BJ (cell line): Measurements from ENCODE around the gene KLHL1. TPM values are rescaled to one million over a fixed set of nuclear protein-coding genes. Genes with fewer than 3 reads are reported as not detected.
A peak's percentile ranks its signal among the peaks of the same experiment; 100 is the strongest.

Experiments used
- CTCF ChIA-PET: fragments of 350-600 bp; formaldehyde crosslinking; extraction: SDS; loops from one replicate; lab custom pipeline; 2021; ENCODE audit warnings: antibody characterized with exemption, inconsistent platforms; lab: Yijun Ruan, JAX
- POLR2A ChIA-PET: fragments of 300-600 bp; sonication (Branson Sonifier 250); formaldehyde crosslinking; extraction: SDS; loops from one replicate; lab custom pipeline; 2021; ENCODE audit warnings: antibody characterized with exemption; lab: Charles Lee
- DNase-seq: peaks from one replicate; pipeline ENCODE4 v3.0.0-alpha.2; 2011; ENCODE audit warnings: low read depth
- H3K27me3 ChIP-seq: 2 replicates; pipeline ENCODE4 v1.6.0; 2011; ENCODE audit warnings: low read length; ENCODE audit not compliant: control insufficient read depth, insufficient read depth
- H3K36me3 ChIP-seq: 2 replicates; pipeline ENCODE4 v1.5.1; 2011; ENCODE audit warnings: low read length; ENCODE audit not compliant: control insufficient read depth, insufficient read depth
- H3K4me3 ChIP-seq: 2 replicates; pipeline ENCODE4 v1.5.1; 2011; ENCODE audit warnings: low read depth, mild to moderate bottlenecking, control low read depth, low read length
- CTCF ChIP-seq: IDR thresholded peaks from 2 replicates; pipeline ENCODE4 v1.5.1; 2011; ENCODE audit warnings: low read depth, mild to moderate bottlenecking, control low read depth, inconsistent platforms, low read length, moderate library complexity; ENCODE audit not compliant: insufficient read depth
- polyA plus RNA-seq: library from polyadenylated mRNA; depleted of rRNA; stranded (reverse); fragments of >200 nt; gene quantifications from 2 replicates; pipeline ENCODE4 v1.2.3, GENCODE V29; 2011

The KLHL1 gene
- polyA plus RNA-seq, 1 experiment = not detected

GRCh38 chr13:69879936-69880335 is 228.3 kb downstream of the KLHL1 start:
- CTCF ChIA-PET = no interaction called here
- POLR2A ChIA-PET = no interaction called here
- H3K27me3 ChIP-seq = no peaks in the 10 kb centered on the region
- H3K36me3 ChIP-seq = no peaks in the 10 kb centered on the region
- TF ChIP-seq CTCF = no peak
- no peak overlapping the region for H3K4me3 ChIP-seq
- no peak for DNase-seq

DNA sequence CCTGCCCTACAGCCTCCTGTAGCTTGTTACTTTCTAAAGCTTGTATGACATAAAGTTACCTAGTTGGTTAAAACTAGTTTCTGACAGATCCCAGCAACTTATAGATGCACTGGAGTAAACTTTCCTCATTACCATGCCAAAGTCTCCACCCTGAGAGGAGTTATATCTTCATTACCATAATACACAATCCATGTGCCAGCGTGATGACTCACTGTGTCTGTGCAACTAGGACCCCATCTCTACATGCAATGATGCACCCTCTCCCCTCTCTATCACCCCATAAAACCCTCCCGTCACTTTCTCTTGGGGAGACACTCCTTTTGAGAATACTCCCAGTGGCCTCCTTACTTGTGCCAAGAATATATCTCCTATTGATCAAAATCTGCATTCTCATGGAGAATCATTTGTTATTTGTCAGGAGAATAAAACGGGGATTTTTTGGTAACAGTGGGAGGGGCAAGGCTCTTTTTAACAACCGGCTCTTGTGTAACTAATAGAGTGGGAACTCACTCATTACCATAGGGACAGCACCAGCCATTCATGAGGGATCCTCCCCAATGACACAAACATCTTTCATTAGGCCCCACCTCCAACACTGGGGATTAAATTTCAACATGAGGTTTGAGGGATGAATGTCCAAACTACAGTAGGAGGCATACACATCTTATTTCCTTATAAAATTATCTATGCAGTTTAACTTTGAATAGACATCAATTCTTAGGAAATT is 235.8 kb downstream of the KLHL1 start:
- DNase-seq = no peak
- POLR2A ChIA-PET = no interaction called here
- H3K27me3 ChIP-seq = no peaks in the 10 kb centered on the region
- H3K36me3 ChIP-seq = no peaks in the 10 kb centered on the region
- no peak overlapping the region for H3K4me3 ChIP-seq
- CTCF ChIA-PET = no interaction called here
- no peak for TF ChIP-seq CTCF

DNA sequence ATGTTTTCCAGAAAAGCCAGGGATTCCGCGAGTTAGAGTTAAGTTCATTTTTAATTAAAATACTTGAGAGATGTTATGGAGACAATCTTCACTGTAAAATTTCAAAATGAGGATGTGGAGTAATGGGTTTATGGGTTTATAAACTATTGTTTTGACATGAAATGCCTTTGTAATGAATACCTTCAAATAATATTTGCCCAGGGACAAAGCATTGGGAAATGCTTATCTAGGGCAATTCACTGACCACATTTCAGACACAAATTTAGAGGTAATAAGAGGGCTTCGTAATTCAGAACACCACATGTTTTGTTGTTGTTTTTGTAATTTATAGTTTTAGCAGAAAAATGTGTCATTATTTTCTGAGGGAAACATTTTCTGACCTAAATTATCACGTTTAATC is 241.7 kb downstream of the KLHL1 start:
- DNase-seq = no peak
- H3K27me3 ChIP-seq = no peaks in the 10 kb centered on the region
- POLR2A ChIA-PET = no interaction called here
- CTCF ChIA-PET = interaction anchor here (1.2 kb wide), 1 partner anchor 11 kb away, joined by 3 read pairs; no protein-coding TSS in a partner anchor
- no peaks in the 10 kb centered on the region for H3K36me3 ChIP-seq
- H3K4me3 ChIP-seq = no peak overlapping the region
- TF ChIP-seq CTCF = no peak

GRCh38 chr13:69857183-69857821 is 250.9 kb downstream of the KLHL1 start:
- ChIA-PET CTCF (no interaction called here), POLR2A (no interaction called here)
- no peak for DNase-seq
- H3K36me3 ChIP-seq = no peaks in the 10 kb centered on the region
- H3K27me3 ChIP-seq = no peaks in the 10 kb centered on the region
- H3K4me3 ChIP-seq = no peak overlapping the region
- TF ChIP-seq CTCF = peak; percentile 34

DNA sequence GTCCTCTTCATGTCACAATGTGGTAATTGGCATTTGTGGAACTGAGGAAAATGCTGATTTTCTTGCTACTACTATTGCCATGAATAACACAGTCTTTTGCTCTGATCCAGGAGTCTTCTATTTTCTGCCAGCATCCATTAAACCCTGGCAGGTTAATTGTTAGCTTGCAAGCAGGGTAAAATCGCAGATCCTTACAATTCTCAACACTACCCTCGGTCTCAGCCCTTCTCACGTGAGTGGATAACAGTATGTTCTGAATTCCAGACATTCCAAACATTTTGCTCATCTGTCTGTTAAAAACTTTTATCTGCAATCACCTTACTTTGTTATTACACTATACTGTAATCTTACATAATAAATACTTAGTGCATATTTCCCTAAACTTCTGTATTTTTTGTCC is 251.9 kb downstream of the KLHL1 start:
- no peaks in the 10 kb centered on the region for H3K36me3 ChIP-seq
- POLR2A ChIA-PET = no interaction called here
- no peak for DNase-seq
- CTCF ChIA-PET = interaction anchor here (0.9 kb wide), 1 partner anchor 9 kb away, joined by 3 read pairs; no protein-coding TSS in a partner anchor
- TF ChIP-seq CTCF = no peak
- H3K27me3 ChIP-seq = no peaks in the 10 kb centered on the region
- H3K4me3 ChIP-seq = no peak overlapping the region
